NCI-H1436 treated with DMSO at 0.1 percent for 48 hours (cell line): ENCODE measurements around the gene SLC25A52.
"Not testable (repeated sequence)": the region's sequence is repeated elsewhere in the genome, so short reads cannot be mapped to it uniquely, and the experiment has no call there.

Experiments
- DNase-seq: peaks from one replicate; lab custom pipeline; 2025; lab: John Stamatoyannopoulos, UW

The SLC25A52 gene

GRCh38 chr18:31740180-31740579 lies 20.5 kb downstream of the SLC25A52 start:
- no peak for DNase-seq

DNA sequence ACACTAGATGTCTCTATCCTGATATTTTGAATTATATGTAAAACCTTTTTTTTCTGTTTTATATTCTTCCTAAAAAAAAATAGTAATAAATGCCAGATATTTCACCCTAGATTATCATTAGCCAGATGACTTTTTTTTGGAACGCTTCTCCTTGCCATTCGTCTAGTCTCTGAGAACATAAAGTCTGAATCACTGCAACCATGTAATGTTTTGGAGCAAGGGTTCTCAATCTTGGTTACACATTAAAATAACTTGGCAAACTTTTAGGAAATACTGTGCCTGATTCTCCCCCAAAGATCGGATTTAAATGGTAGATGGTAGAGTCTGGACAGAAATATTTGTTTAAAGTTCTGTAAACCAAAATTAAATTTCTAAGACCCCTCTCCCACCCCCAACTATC lies 21.0 kb downstream of the SLC25A52 start:
- no peak for DNase-seq

DNA sequence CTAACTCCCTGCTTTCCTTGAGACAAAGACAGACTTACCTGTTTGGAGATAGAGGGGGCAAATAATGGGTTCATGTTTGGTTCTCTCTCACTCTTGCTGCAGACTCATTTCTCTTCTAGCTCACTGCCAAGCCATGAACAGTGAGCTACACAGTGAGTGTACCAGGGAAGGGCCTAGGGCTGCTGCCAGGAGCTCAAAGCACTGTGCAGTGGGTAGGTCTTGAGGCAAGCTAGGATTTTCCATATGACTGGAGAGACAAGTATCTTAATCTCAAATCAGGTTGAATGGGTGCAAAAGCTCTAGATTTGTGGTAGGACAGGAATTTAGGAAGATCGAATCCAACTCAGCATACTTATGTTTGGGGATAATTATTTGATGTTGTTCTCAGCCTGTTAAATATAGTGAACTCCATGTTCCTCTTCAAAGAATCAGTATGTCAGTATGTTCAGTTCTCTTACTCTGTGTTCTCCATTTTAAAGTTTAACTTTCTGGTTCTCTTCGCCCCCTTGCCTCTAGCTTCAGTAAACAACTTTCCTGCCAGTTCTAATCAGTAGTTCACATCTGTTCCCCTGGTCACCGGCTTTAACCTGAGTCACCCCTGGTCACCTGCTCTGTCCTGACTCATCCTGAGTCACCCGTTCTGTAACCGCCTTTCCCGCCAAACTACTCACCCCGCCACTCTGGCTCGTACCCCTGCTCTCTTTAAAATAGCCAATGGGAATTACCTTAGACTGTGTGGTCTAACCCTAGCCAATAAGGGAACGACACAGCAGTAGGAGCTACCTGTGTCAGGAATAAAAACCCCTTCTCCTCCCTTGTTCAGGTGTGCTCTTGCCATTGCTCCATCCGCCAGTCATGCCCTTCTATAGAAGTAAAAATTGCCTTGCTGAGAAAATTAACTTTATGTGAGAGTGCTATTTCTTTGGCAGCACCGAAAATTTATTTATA lies 21.9 kb downstream of the SLC25A52 start:
- DNase-seq: no peak

GRCh38 chr18:31736630-31737029 lies 24.1 kb downstream of the SLC25A52 start:
- DNase-seq: no peak

- DNase-seq: no peak
Measured at GRCh38 chr18:31731628-31732027, 29.1 kb downstream of the SLC25A52 start.

GRCh38 chr18:31729196-31729595 lies 31.5 kb downstream of the SLC25A52 start:
- DNase-seq: not testable (repeated sequence)

- no peak for DNase-seq
Measured at GRCh38 chr18:31723990-31724711, 36.5 kb downstream of the SLC25A52 start.

- no peak for DNase-seq
Measured at GRCh38 chr18:31723639-31723989, 37.1 kb downstream of the SLC25A52 start.

- peak; percentile 15 for DNase-seq
Measured at GRCh38 chr18:31722369-31722957, 38.2 kb downstream of the SLC25A52 start.

DNA sequence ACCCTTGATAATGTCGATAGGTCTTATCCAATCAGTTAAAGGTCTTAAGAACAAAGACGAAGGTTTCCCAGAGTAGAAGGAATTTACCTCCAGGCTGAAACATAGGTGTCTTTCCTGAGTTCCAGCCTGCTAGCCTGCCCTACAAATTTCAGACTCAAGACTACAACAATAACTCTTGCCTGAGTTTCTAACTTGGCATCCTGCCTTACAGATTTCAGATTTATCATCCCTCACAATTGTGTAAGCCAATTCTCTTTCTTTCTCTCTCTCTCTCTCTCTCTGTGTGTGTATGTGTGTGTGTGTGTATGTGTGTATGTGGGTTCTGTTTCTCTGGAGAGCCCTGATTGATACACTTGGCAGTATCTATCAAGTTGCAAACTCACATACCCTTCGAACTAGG lies 39.1 kb downstream of the SLC25A52 start:
- DNase-seq: no peak

DNA sequence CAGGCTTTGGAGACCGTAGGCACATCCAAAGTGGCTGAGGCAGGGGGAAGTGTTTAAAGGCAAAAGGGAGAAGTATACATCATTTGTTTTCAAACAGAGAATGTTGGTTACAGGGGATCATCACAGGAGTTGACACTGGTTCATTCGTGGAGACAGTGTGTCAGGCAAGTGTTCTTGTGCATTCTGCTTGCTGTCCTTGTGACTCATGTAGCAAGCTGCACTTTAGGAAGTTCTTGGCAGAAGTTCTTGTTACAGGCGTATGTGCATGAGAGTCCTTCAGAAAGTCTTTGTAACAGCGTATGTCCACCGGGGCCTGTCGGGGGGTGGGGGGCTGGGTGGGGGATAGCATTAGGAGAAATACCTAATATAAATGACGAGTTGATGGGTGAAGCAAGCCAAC lies 39.8 kb downstream of the SLC25A52 start:
- DNase-seq: no peak

GRCh38 chr18:31719363-31720006 lies 41.2 kb downstream of the SLC25A52 start:
- DNase-seq: no peak

DNA sequence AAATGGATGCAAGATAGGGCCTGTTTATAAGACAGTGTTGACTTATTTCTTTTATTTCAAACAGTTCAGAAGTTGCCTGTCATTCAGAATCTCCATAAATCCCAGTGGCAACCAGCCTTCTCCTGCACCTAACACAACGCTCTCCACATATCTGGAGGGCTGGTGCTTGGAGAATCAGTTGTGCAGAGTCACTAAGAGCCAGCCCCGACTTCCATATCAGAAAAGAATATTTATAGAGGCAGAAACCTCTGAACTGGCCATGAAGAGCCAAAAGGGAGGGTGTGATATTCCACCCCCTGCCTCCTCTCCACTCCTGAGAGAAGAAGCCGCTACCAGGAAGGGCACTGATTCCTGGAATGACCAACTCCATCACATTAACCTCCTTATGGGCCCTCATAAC lies 42.3 kb downstream of the SLC25A52 start:
- DNase-seq: no peak

- no peak for DNase-seq
Measured at GRCh38 chr18:31716362-31716761, 44.3 kb downstream of the SLC25A52 start.

- no peak for DNase-seq
Measured at GRCh38 chr18:31711365-31712172, 49.1 kb downstream of the SLC25A52 start.

- DNase-seq: no peak
Measured at GRCh38 chr18:31710826-31711225, 49.9 kb downstream of the SLC25A52 start.
